HepG2 (cell line): ENCODE results near the gene ECHS1. TPM values are rescaled to one million over a fixed set of nuclear protein-coding genes. Genes with fewer than 3 reads are reported as not detected.

Source experiments
- ATAC-seq: fragments of 200-7000 bp; cut with Tn5 transposase; 3 replicates; pipeline ENCODE4 v1.9.1; 2020; ENCODE audit warnings: mild to moderate bottlenecking, moderate library complexity
- BruUV-seq: library from RNA; stranded (reverse); fragments of 400-500 nt; replicated peaks from 2 replicates; lab custom pipeline; 2021; lab: Mats Ljungman, UMichigan
- CTCF ChIA-PET: fragments of 300-600 bp; formaldehyde crosslinking; extraction: SDS; loops from one replicate; lab custom pipeline; 2021; ENCODE audit warnings: low total read pairs, inconsistent platforms, low intra/inter-chr PET ratio; lab: Yijun Ruan, JAX
- POLR2A ChIA-PET: fragments of 350-600 bp; sonication (Branson Sonifier 250); formaldehyde crosslinking; loops from one replicate; lab custom pipeline; 2020; ENCODE audit warnings: antibody characterized with exemption, inconsistent platforms; lab: Yijun Ruan, JAX
- DNase-seq: peaks from one replicate; pipeline ENCODE4 v3.0.0-alpha.2; 2015; ENCODE audit warnings: low spot score
- FAIRE-seq: peaks from 3 replicates; lab custom pipeline; 2011; peaks lifted over from hg19 to GRCh38; lab: Jason Lieb, UNC
- H2AFZ ChIP-seq: one replicate; pipeline ENCODE4 v1.6.1; 2011; ENCODE audit warnings: low read length, inconsistent platforms
- H3K27ac ChIP-seq: fragments of 300-600 bp; 3 replicates; pipeline ENCODE4 v1.8.0; 2011; ENCODE audit warnings: mixed run types, mild to moderate bottlenecking, mixed read lengths, low read length, inconsistent platforms; ENCODE audit not compliant: insufficient read depth; ENCODE audit errors: extremely low read length
- H3K27me3 ChIP-seq, 2 experiments: fragments of 200-600 bp in 1 of 2; 2 replicates in 1 of 2; 3 replicates in 1 of 2; pipeline versions ENCODE4 v1.6.0 to v1.8.0; 2011; ENCODE audit warnings: low read length in 2 of 2, mild to moderate bottlenecking in 2 of 2, moderate library complexity in 2 of 2, inconsistent platforms in 1 of 2; ENCODE audit not compliant: insufficient read depth in 2 of 2, control insufficient read depth in 1 of 2
- H3K36me3 ChIP-seq, 2 experiments: fragments of 200-600 bp in 1 of 2; replicated peaks in 1 of 2; 2 replicates in 1 of 2; 3 replicates in 1 of 2; pipeline versions ENCODE4 v1.5.1 to v1.8.0; 2011; ENCODE audit warnings: low read length in 2 of 2, inconsistent platforms in 1 of 2; ENCODE audit not compliant: insufficient read depth in 2 of 2, control insufficient read depth in 1 of 2
- H3K4me1 ChIP-seq: 2 replicates; pipeline ENCODE4 v1.5.1; 2012; ENCODE audit warnings: low read length, inconsistent platforms; ENCODE audit not compliant: insufficient read depth
- H3K4me2 ChIP-seq: 2 replicates; pipeline ENCODE4 v1.6.0; 2011; ENCODE audit warnings: low read depth, low read length, inconsistent platforms
- H3K4me3 ChIP-seq, 3 experiments: fragments of 200-600 bp in 1 of 3; sonication (generic), shearing (Covaris generic) in 1 of 3; replicated peaks in 1 of 3; 2 replicates each; pipeline ENCODE4 v1.5.1; 2011 to 2016; ENCODE audit warnings: low read length in 3 of 3, inconsistent platforms in 2 of 3, low read depth in 2 of 3, mild to moderate bottlenecking in 2 of 3, control low read depth in 1 of 3, mixed read lengths in 1 of 3; ENCODE audit not compliant: insufficient read depth in 1 of 3
- H3K79me2 ChIP-seq: one replicate; pipeline ENCODE4 v1.6.1; 2011; ENCODE audit warnings: low read length, inconsistent platforms; ENCODE audit not compliant: insufficient read depth
- H3K9ac ChIP-seq: 2 replicates; pipeline ENCODE4 v1.6.0; 2011; ENCODE audit warnings: mild to moderate bottlenecking, low read depth, low read length, inconsistent platforms; ENCODE audit not compliant: insufficient read depth
- H3K9me3 ChIP-seq: 2 replicates; pipeline ENCODE4 v1.5.1; 2012; ENCODE audit warnings: mild to moderate bottlenecking, low read length
- H4K20me1 ChIP-seq: 2 replicates; pipeline ENCODE4 v1.6.0; 2011; ENCODE audit warnings: inconsistent platforms, mild to moderate bottlenecking, low read length, moderate library complexity; ENCODE audit not compliant: insufficient read depth
- MNT ChIP-seq: fragments of 450-650 bp; IDR thresholded peaks from 2 replicates; pipeline ENCODE4 v1.6.1; 2016
- NFRKB ChIP-seq: fragments of 450-650 bp; IDR thresholded peaks from 2 replicates; pipeline ENCODE4 v1.6.1; 2017
- PAXIP1 ChIP-seq: sonication (generic); formaldehyde crosslinking; conservative IDR thresholded peaks from 2 replicates; pipeline ENCODE4 v1.4.0; 2020; ENCODE audit warnings: mild to moderate bottlenecking, missing genetic modification reagents, moderate library complexity
- RAD21 ChIP-seq: fragments of 450-650 bp; formaldehyde crosslinking; IDR thresholded peaks from 2 replicates; pipeline ENCODE4 v1.5.0; 2020; ENCODE audit warnings: mild to moderate bottlenecking
- ZNF441 ChIP-seq: sonication (generic); formaldehyde crosslinking; IDR thresholded peaks from 2 replicates; pipeline ENCODE4 v1.7.0; 2021; ENCODE audit warnings: missing genetic modification reagents, borderline replicate concordance
- ZNF510 ChIP-seq: sonication (generic); formaldehyde crosslinking; IDR thresholded peaks from 2 replicates; pipeline ENCODE4 v1.4.0; 2020; ENCODE audit warnings: low read depth, mild to moderate bottlenecking, missing genetic modification reagents
- ZNF563 ChIP-seq: sonication (generic); formaldehyde crosslinking; IDR thresholded peaks from 2 replicates; pipeline ENCODE4 v1.8.0; 2022; ENCODE audit warnings: mild to moderate bottlenecking, moderate library complexity, missing genetic modification reagents
- WGBS: methylation state at CpG from one replicate; pipeline ENCODE4 v1.1.6; 2017; ENCODE audit warnings: low lambda C conversion rate; 5-methylcytosine and 5-hydroxymethylcytosine counted together
- in situ Hi-C: cut with HindIII; loops from 2 replicates; pipeline ENCODE4 v1.10.0; 2017; ENCODE audit warnings: low pct_unique_long_range_greater_than_20kb; ENCODE audit not compliant: extremely low pct_ligation_motif_present
- intact Hi-C: fragments of 100-400 bp; cut with micrococcal nuclease; formaldehyde crosslinking; loops from one replicate; pipeline ENCODE4 v1.10.0; 2022; ENCODE audit not compliant: unreplicated experiment
- polyA plus RNA-seq, 8 experiments: library from polyadenylated mRNA; depleted of rRNA in 3 of 8; stranded (reverse) in 7 of 8; unstranded in 1 of 8; fragments of >200 nt; fragmentation: Illumina TruSeq in 4 of 8; extraction: Trizol in 4 of 8; gene quantifications; 2 replicates each; pipeline versions ENCODE4 v1.2.1 to v1.2.3, GENCODE V29; 2011 to 2016; ENCODE audit warnings: low read depth in 4 of 8, missing spikeins in 1 of 8, mixed read lengths in 1 of 8; ENCODE audit not compliant: insufficient read depth in 1 of 8
- total RNA-seq, 5 experiments: library from RNA; depleted of rRNA; stranded (reverse); fragments of >200 nt; fragmentation: Illumina TruSeq; extraction: Trizol; gene quantifications; 2 replicates each; pipeline ENCODE4 v1.2.3, GENCODE V29; 2016; ENCODE audit warnings: low read depth in 1 of 5
- TF ChIP-seq, protein P1 (sequence below): sonication (generic); formaldehyde crosslinking; IDR thresholded peaks from 2 replicates; pipeline ENCODE4 v1.8.1; 2023; ENCODE audit warnings: missing genetic modification reagents, inconsistent platforms, borderline replicate concordance

The ECHS1 gene
- total and polyA plus RNA-seq, 2 of the 13 experiments (the other 11 are each of a cell fraction or from before 2014, with no cell fraction given) = 32.7 to 195 TPM

GRCh38 chr10:133339708-133340380 lies 33.3 kb downstream of the ECHS1 start:
- ATAC-seq (no peak), DNase-seq (no peak), FAIRE-seq (no peak)
- TF ChIP-seq ZNF441 (CRISPR knock-in tag) (no peak), ZNF563 (no peak), ZNF510 (CRISPR knock-in tag) (no peak), MNT (peak; percentile 20; the same call in 1 of the 2 replicates), PAXIP1 (no peak), NFRKB (no peak), RAD21 (CRISPR knock-in tag) (no peak)
- TF ChIP-seq, protein P1, sequence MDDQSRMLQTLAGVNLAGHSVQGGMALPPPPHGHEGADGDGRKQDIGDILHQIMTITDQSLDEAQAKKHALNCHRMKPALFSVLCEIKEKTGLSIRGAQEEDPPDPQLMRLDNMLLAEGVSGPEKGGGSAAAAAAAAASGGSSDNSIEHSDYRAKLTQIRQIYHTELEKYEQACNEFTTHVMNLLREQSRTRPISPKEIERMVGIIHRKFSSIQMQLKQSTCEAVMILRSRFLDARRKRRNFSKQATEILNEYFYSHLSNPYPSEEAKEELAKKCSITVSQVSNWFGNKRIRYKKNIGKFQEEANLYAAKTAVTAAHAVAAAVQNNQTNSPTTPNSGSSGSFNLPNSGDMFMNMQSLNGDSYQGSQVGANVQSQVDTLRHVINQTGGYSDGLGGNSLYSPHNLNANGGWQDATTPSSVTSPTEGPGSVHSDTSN = no peak
- Histone ChIP-seq H3K36me3 (no peaks in the 10 kb centered on the region), H3K9me3 (no peaks in the 10 kb centered on the region), H2AFZ (no peak overlapping the region), H4K20me1 (no peaks in the 10 kb centered on the region), H3K4me3 (no peak overlapping the region), H3K4me2 (no peak overlapping the region), H3K9ac (no peak overlapping the region), H3K4me1 (peaks cover 37% of the 10 kb centered on the region), H3K79me2 (no peaks in the 10 kb centered on the region), H3K27ac (no peak overlapping the region), H3K27me3 (peaks cover 2 to 40% of the 10 kb centered on the region in 2 experiments; a peak in 4 of 5 replicates)
- CTCF ChIA-PET = no interaction called here
- POLR2A ChIA-PET = no interaction called here
- intact Hi-C loops = no loop called here
- BruUV-seq = no TSS peak
- in situ Hi-C loops = no loop called here
- 78% methylated on average over 9 of the region's 13 CpGs for WGBS
